Measurements from ENCODE around the gene SLC28A3. TPM values are rescaled to one million over a fixed set of nuclear protein-coding genes. Genes with fewer than 3 reads are reported as not detected.

Gene SLC28A3
- total RNA-seq, 1 experiment from 2014 or later = not detected

GRCh38 chr9:84320231-84320630, 20.3 kb downstream of the SLC28A3 start:
- CTCF ChIA-PET = no interaction called here
- Mint-ChIP-seq H3K4me3 (no peak overlapping the region), H3K9me3 (no peaks in the 10 kb centered on the region), H3K27me3 (ENCODE audit: low read depth) (no peaks in the 10 kb centered on the region), H3K27ac (no peak overlapping the region), H3K4me1 (peaks cover 4% of the 10 kb centered on the region), H3K36me3 (no peaks in the 10 kb centered on the region)
- POLR2A ChIA-PET = no interaction called here
- ATAC-seq (no peak), DNase-seq (ENCODE audit: low spot score) (no peak)
- no peak for TF ChIP-seq NFATC4 (CRISPR knock-in tag; IDR thresholded peaks at IDR 0.05)
- TF ChIP-seq FOXP1 (CRISPR knock-in tag; IDR thresholded peaks at IDR 0.05; ENCODE audit: borderline replicate concordance) = no peak
- no peak for TF ChIP-seq TEAD4 (CRISPR knock-in tag; IDR thresholded peaks at IDR 0.05)
- TF ChIP-seq PRRX2 (CRISPR knock-in tag; IDR thresholded peaks at IDR 0.05) = no peak
- no peak for TF ChIP-seq HMGXB4 (CRISPR knock-in tag; IDR thresholded peaks at IDR 0.05)
- no peak for TF ChIP-seq GTF2I (CRISPR knock-in tag; conservative IDR thresholded peaks at IDR 0.05)
- no peak for TF ChIP-seq OVOL2 (CRISPR knock-in tag; IDR thresholded peaks at IDR 0.05; ENCODE audit: borderline replicate concordance)
- no peak for TF ChIP-seq PREB (CRISPR knock-in tag; IDR thresholded peaks at IDR 0.05; ENCODE audit: borderline replicate concordance)
- TF ChIP-seq ZNF121 (CRISPR knock-in tag; IDR thresholded peaks at IDR 0.05) = no peak
- no peak for TF ChIP-seq ATF1 (CRISPR knock-in tag; IDR thresholded peaks at IDR 0.05)
- TF ChIP-seq, protein P1, sequence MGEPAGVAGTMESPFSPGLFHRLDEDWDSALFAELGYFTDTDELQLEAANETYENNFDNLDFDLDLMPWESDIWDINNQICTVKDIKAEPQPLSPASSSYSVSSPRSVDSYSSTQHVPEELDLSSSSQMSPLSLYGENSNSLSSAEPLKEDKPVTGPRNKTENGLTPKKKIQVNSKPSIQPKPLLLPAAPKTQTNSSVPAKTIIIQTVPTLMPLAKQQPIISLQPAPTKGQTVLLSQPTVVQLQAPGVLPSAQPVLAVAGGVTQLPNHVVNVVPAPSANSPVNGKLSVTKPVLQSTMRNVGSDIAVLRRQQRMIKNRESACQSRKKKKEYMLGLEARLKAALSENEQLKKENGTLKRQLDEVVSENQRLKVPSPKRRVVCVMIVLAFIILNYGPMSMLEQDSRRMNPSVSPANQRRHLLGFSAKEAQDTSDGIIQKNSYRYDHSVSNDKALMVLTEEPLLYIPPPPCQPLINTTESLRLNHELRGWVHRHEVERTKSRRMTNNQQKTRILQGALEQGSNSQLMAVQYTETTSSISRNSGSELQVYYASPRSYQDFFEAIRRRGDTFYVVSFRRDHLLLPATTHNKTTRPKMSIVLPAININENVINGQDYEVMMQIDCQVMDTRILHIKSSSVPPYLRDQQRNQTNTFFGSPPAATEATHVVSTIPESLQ (CRISPR knock-in tag; IDR thresholded peaks at IDR 0.05) = no peak
- TF ChIP-seq TP53 (CRISPR knock-in tag; IDR thresholded peaks at IDR 0.05) = no peak
- TF ChIP-seq, protein P2, sequence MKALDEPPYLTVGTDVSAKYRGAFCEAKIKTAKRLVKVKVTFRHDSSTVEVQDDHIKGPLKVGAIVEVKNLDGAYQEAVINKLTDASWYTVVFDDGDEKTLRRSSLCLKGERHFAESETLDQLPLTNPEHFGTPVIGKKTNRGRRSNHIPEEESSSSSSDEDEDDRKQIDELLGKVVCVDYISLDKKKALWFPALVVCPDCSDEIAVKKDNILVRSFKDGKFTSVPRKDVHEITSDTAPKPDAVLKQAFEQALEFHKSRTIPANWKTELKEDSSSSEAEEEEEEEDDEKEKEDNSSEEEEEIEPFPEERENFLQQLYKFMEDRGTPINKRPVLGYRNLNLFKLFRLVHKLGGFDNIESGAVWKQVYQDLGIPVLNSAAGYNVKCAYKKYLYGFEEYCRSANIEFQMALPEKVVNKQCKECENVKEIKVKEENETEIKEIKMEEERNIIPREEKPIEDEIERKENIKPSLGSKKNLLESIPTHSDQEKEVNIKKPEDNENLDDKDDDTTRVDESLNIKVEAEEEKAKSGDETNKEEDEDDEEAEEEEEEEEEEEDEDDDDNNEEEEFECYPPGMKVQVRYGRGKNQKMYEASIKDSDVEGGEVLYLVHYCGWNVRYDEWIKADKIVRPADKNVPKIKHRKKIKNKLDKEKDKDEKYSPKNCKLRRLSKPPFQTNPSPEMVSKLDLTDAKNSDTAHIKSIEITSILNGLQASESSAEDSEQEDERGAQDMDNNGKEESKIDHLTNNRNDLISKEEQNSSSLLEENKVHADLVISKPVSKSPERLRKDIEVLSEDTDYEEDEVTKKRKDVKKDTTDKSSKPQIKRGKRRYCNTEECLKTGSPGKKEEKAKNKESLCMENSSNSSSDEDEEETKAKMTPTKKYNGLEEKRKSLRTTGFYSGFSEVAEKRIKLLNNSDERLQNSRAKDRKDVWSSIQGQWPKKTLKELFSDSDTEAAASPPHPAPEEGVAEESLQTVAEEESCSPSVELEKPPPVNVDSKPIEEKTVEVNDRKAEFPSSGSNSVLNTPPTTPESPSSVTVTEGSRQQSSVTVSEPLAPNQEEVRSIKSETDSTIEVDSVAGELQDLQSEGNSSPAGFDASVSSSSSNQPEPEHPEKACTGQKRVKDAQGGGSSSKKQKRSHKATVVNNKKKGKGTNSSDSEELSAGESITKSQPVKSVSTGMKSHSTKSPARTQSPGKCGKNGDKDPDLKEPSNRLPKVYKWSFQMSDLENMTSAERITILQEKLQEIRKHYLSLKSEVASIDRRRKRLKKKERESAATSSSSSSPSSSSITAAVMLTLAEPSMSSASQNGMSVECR (CRISPR knock-in tag; IDR thresholded peaks at IDR 0.05; ENCODE audit: borderline replicate concordance) = no peak
- TF ChIP-seq, protein P3, sequence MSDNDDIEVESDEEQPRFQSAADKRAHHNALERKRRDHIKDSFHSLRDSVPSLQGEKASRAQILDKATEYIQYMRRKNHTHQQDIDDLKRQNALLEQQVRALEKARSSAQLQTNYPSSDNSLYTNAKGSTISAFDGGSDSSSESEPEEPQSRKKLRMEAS (CRISPR knock-in tag; IDR thresholded peaks at IDR 0.05) = no peak
- no peak for TF ChIP-seq NR2C2 (CRISPR knock-in tag; IDR thresholded peaks at IDR 0.05)
- no peak for TF ChIP-seq ZNF138 (CRISPR knock-in tag; conservative IDR thresholded peaks at IDR 0.05)
- no peak for TF ChIP-seq TEAD1 (CRISPR knock-in tag; IDR thresholded peaks at IDR 0.05)
- TF ChIP-seq, protein P4, sequence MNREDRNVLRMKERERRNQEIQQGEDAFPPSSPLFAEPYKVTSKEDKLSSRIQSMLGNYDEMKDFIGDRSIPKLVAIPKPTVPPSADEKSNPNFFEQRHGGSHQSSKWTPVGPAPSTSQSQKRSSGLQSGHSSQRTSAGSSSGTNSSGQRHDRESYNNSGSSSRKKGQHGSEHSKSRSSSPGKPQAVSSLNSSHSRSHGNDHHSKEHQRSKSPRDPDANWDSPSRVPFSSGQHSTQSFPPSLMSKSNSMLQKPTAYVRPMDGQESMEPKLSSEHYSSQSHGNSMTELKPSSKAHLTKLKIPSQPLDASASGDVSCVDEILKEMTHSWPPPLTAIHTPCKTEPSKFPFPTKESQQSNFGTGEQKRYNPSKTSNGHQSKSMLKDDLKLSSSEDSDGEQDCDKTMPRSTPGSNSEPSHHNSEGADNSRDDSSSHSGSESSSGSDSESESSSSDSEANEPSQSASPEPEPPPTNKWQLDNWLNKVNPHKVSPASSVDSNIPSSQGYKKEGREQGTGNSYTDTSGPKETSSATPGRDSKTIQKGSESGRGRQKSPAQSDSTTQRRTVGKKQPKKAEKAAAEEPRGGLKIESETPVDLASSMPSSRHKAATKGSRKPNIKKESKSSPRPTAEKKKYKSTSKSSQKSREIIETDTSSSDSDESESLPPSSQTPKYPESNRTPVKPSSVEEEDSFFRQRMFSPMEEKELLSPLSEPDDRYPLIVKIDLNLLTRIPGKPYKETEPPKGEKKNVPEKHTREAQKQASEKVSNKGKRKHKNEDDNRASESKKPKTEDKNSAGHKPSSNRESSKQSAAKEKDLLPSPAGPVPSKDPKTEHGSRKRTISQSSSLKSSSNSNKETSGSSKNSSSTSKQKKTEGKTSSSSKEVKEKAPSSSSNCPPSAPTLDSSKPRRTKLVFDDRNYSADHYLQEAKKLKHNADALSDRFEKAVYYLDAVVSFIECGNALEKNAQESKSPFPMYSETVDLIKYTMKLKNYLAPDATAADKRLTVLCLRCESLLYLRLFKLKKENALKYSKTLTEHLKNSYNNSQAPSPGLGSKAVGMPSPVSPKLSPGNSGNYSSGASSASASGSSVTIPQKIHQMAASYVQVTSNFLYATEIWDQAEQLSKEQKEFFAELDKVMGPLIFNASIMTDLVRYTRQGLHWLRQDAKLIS (CRISPR knock-in tag; IDR thresholded peaks at IDR 0.05; ENCODE audit: borderline replicate concordance) = no peak

Measured in WTC11 (cell line).